Endothelial cell of umbilical vein (primary cell): ENCODE data around the gene TMEM120B. TPM values are rescaled to one million over a fixed set of nuclear protein-coding genes. Genes with fewer than 3 reads are reported as not detected.

Source experiments
- BruUV-seq: library from RNA; stranded (reverse); fragments of 400-500 nt; replicated peaks from 2 replicates; lab custom pipeline; 2021; lab: Mats Ljungman, UMichigan
- CTCF ChIA-PET: fragments of 300-600, 350-600 bp; sonication (Branson Sonifier 250); formaldehyde crosslinking; loops from one replicate; lab custom pipeline; 2021; ENCODE audit warnings: antibody characterized with exemption, inconsistent platforms; lab: Charles Lee
- POLR2A ChIA-PET: fragments of 300-600, 350-600 bp; sonication (Branson Sonifier 250); formaldehyde crosslinking; loops from one replicate; lab custom pipeline; 2021; ENCODE audit warnings: antibody characterized with exemption, inconsistent platforms; lab: Charles Lee
- DNase-seq: peaks from one replicate; pipeline ENCODE4 v3.0.0-alpha.2; 2011; ENCODE audit warnings: low read depth, low spot score
- FAIRE-seq: peaks from 2 replicates; lab custom pipeline; 2011; peaks lifted over from hg19 to GRCh38; lab: Jason Lieb, UNC
- H2AFZ ChIP-seq: 2 replicates; pipeline ENCODE4 v1.6.0; 2012; ENCODE audit warnings: low read depth, low read length, control low read depth, inconsistent platforms
- H3K27ac ChIP-seq: 2 replicates; pipeline ENCODE4 v1.5.1; 2011; ENCODE audit warnings: low read depth, mild to moderate bottlenecking, control low read depth, low read length, moderate library complexity; ENCODE audit not compliant: insufficient read depth
- H3K27me3 ChIP-seq, 2 experiments: 2 replicates each; pipeline versions ENCODE4 v1.6.0 to v1.6.1; 2011; ENCODE audit warnings: low read length in 2 of 2, mixed read lengths in 1 of 2; ENCODE audit not compliant: control insufficient read depth in 2 of 2, insufficient read depth in 2 of 2
- H3K36me3 ChIP-seq, 2 experiments: 2 replicates in 1 of 2; 3 replicates in 1 of 2; pipeline ENCODE4 v1.5.1; 2011; ENCODE audit warnings: low read length in 2 of 2, mild to moderate bottlenecking in 1 of 2, moderate library complexity in 1 of 2; ENCODE audit not compliant: control insufficient read depth in 2 of 2, insufficient read depth in 2 of 2; ENCODE audit errors: extremely low read depth in 1 of 2
- H3K4me1 ChIP-seq: 3 replicates; pipeline ENCODE4 v1.5.1; 2011; ENCODE audit warnings: mild to moderate bottlenecking, low read length; ENCODE audit not compliant: control insufficient read depth, insufficient read depth; ENCODE audit errors: extremely low read depth
- H3K4me2 ChIP-seq: 2 replicates; pipeline ENCODE4 v1.6.1; 2011; ENCODE audit warnings: low read length, control low read depth, mixed read lengths; ENCODE audit not compliant: insufficient read depth
- H3K4me3 ChIP-seq, 3 experiments: fragments of 200-600 bp in 1 of 3; sonication (generic), shearing (Covaris generic) in 1 of 3; replicated peaks in 1 of 3; 2 replicates each; pipeline ENCODE4 v1.5.1; 2011 to 2016; ENCODE audit warnings: control low read depth in 3 of 3, low read length in 3 of 3, mild to moderate bottlenecking in 2 of 3, inconsistent platforms in 1 of 3, low read depth in 1 of 3, moderate library complexity in 1 of 3; ENCODE audit not compliant: insufficient read depth in 1 of 3
- H3K79me2 ChIP-seq: 2 replicates; pipeline ENCODE4 v1.6.0; 2012; ENCODE audit warnings: low read length, inconsistent platforms; ENCODE audit not compliant: control insufficient read depth, insufficient read depth
- H3K9ac ChIP-seq: replicated peaks from 2 replicates; pipeline ENCODE3; 2011; ENCODE audit warnings: low read length, control low read depth; ENCODE audit not compliant: insufficient read depth; ENCODE audit errors: extremely low read depth
- H3K9me1 ChIP-seq: replicated peaks from 3 replicates; pipeline ENCODE4 v1.6.0; 2011; ENCODE audit warnings: mild to moderate bottlenecking, low read length; ENCODE audit not compliant: control insufficient read depth, insufficient read depth; ENCODE audit errors: extremely low read depth
- H3K9me3 ChIP-seq: replicated peaks from 2 replicates; pipeline ENCODE4 v1.5.1; 2012; ENCODE audit warnings: low read length, inconsistent platforms; ENCODE audit not compliant: control insufficient read depth, insufficient read depth
- H4K20me1 ChIP-seq: replicated peaks from 2 replicates; pipeline ENCODE3; 2011; ENCODE audit warnings: mild to moderate bottlenecking, low read length; ENCODE audit not compliant: control insufficient read depth, insufficient read depth; ENCODE audit errors: extremely low read depth
- EZH2 ChIP-seq: IDR thresholded peaks from 2 replicates; pipeline ENCODE4 v1.6.1; 2012; ENCODE audit warnings: borderline replicate concordance, low read depth, mild to moderate bottlenecking, moderate library complexity, low read length, inconsistent platforms; ENCODE audit not compliant: severe bottlenecking
- FOS ChIP-seq: IDR thresholded peaks from 2 replicates; pipeline ENCODE4 v1.6.1; 2011; ENCODE audit warnings: mild to moderate bottlenecking, low read length, moderate library complexity, borderline replicate concordance; ENCODE audit not compliant: insufficient read depth
- GATA2 ChIP-seq: IDR thresholded peaks from 2 replicates; pipeline ENCODE4 v1.7.0; 2011; ENCODE audit warnings: low read depth, mild to moderate bottlenecking, moderate library complexity, mixed read lengths, low read length; ENCODE audit not compliant: insufficient read length, insufficient read depth
- JUN ChIP-seq: IDR thresholded peaks from 2 replicates; pipeline ENCODE4 v1.6.1; 2011; ENCODE audit warnings: borderline replicate concordance, low read depth; ENCODE audit not compliant: insufficient read length, insufficient read depth
- MYC ChIP-seq: IDR thresholded peaks from one replicate; pipeline ENCODE4 v1.6.1; 2011; ENCODE audit warnings: mild to moderate bottlenecking, low read depth, low read length
- POLR2A ChIP-seq: IDR thresholded peaks from 2 replicates; pipeline ENCODE4 v1.6.1; 2012; ENCODE audit warnings: low read depth, mild to moderate bottlenecking, control low read depth, low read length
- POLR2AphosphoS5 ChIP-seq: IDR thresholded peaks from 2 replicates; pipeline ENCODE4 v1.6.1; 2012; ENCODE audit warnings: low read depth, mild to moderate bottlenecking, control low read depth, low read length, moderate library complexity; ENCODE audit not compliant: insufficient read depth
- dilution Hi-C: fragments of 300-500 bp; cut with MboI; formaldehyde crosslinking; loops from one replicate; pipeline ENCODE4 v1.15.0; 2019; ENCODE audit warnings: low sequenced_read_pairs; ENCODE audit not compliant: extremely low pct_ligation_motif_present
- intact Hi-C: fragments of 100-400 bp; cut with micrococcal nuclease; formaldehyde crosslinking; loops from one replicate; pipeline ENCODE4 v1.10.0; 2022
- polyA plus RNA-seq, 4 experiments: library from polyadenylated mRNA; depleted of rRNA in 3 of 4; stranded (reverse) in 3 of 4; unstranded in 1 of 4; fragments of >200 nt; gene quantifications; 2 replicates each; pipeline versions ENCODE4 v1.2.1 to v1.2.3, GENCODE V29; 2011 to 2012; ENCODE audit warnings: missing spikeins in 1 of 4
- total RNA-seq: library from RNA; stranded (reverse); gene quantifications from 2 replicates; pipeline ENCODE4 v1.2.3, GENCODE V29; 2021
- TF ChIP-seq, protein P1 (sequence below): IDR thresholded peaks from 2 replicates; pipeline ENCODE4 v1.6.1; 2011; ENCODE audit not compliant: insufficient read depth, insufficient read length
- TF ChIP-seq, protein P2 (sequence below), 2 donors: IDR thresholded peaks; 1 replicate in 1 of 2; 2 replicates in 1 of 2; pipeline ENCODE4 v1.5.1; 2011; ENCODE audit warnings: low read length in 2 of 2, mild to moderate bottlenecking in 2 of 2, moderate library complexity in 2 of 2, control low read depth in 1 of 2, inconsistent platforms in 1 of 2, low read depth in 1 of 2; ENCODE audit not compliant: insufficient read depth in 1 of 2; ENCODE audit errors: extremely low read depth in 1 of 2

TMEM120B gene
- total and polyA plus RNA-seq, 2 donors (not counting 3 experiments of a cell fraction or from before 2014, with no cell fraction given) = 10.4 to 12.8 TPM

DNA sequence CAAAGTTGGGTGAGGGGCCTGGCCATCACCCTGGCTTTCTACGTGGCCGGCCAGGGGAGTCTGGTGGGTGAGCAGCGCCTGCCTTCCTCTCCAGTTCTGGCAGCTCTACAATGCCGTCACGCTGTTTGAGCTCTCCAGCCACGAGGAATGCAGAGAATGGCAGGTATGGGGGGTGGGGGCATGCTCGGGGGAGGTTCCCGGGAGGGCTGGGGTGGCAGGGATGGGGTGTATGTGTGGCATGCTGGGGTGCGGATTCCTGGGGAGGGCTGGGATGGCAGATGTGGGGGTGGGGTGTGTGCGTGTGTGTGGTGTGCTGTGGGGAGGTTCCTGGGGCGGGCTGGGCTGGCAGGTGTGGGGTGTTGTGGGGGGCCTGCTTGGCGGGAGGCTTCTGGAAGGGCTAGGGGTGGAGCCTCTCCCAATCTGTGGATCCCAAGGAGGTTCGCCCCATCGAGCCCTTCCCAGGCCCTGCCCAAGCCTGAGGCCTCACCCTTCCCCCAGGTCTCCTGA is 62.5 kb downstream of the TMEM120B start:
- dilution Hi-C loops (no loop called here), intact Hi-C loops (loop anchor here (10.0 kb wide), 1 partner anchor 280 kb away; no protein-coding TSS in a partner anchor)
- BruUV-seq = no TSS peak
- Histone ChIP-seq H3K9ac (no peak overlapping the region), H3K4me1 (no peaks in the 10 kb centered on the region), H3K4me3 (no peak overlapping the region), H3K36me3 (no peaks in the 10 kb centered on the region), H3K9me3 (no peaks in the 10 kb centered on the region), H3K9me1 (no peaks in the 10 kb centered on the region), H3K27ac (no peak overlapping the region), H3K4me2 (no peak overlapping the region), H3K79me2 (no peaks in the 10 kb centered on the region), H3K27me3 (no peaks in the 10 kb centered on the region), H4K20me1 (no peaks in the 10 kb centered on the region), H2AFZ (no peak overlapping the region)
- DNase-seq = no peak
- POLR2A ChIA-PET = interaction anchor here (0.7 kb wide), 1 partner anchor 14 kb away, joined by 10 read pairs; no protein-coding TSS in a partner anchor
- CTCF ChIA-PET = interaction anchor here (0.6 to 4.1 kb wide), 7 partner anchors 9 to 118 kb away, joined by 3 to 23 read pairs (median 5); partner anchors contain the start of gene RHOF
- FAIRE-seq = no peak
- no peak for TF ChIP-seq EZH2
- TF ChIP-seq, protein P1, sequence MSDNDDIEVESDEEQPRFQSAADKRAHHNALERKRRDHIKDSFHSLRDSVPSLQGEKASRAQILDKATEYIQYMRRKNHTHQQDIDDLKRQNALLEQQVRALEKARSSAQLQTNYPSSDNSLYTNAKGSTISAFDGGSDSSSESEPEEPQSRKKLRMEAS = no peak
- TF ChIP-seq JUN = no peak

DNA sequence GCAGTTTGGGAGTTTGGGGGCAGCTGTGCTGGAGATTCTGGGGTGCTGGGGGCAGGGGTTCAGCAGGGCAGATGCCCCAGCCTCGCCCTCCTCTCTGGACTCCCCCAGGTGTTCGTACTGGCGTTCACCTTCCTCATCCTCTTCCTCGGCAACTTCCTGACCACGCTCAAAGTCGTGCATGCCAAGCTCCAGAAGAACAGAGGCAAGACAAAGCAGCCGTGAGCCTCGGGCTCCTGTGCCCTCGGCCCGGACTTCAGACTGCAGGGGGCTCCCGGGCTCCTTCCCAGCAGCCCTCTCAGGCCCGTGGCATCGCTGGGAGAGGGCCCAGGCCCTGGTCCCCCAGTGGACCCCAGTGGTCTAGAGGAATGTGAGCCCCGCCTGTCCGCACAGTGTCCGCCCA is 62.9 kb downstream of the TMEM120B start:
- dilution Hi-C loops = no loop called here

More for the DNA sequence above, 62.9 kb downstream of the TMEM120B start:
- Histone ChIP-seq H3K9me3 (no peaks in the 10 kb centered on the region), H3K27me3 (no peaks in the 10 kb centered on the region), H4K20me1 (no peaks in the 10 kb centered on the region), H3K4me3 (no peak overlapping the region), H3K9me1 (no peaks in the 10 kb centered on the region), H3K4me1 (no peaks in the 10 kb centered on the region), H3K9ac (no peak overlapping the region), H3K27ac (no peak overlapping the region), H3K79me2 (no peaks in the 10 kb centered on the region), H3K4me2 (no peak overlapping the region), H2AFZ (no peak overlapping the region), H3K36me3 (no peaks in the 10 kb centered on the region)
- TF ChIP-seq GATA2 = no peak
- TF ChIP-seq, protein P1 = no peak
- no peak for TF ChIP-seq EZH2
- no peak for TF ChIP-seq POLR2A
- TF ChIP-seq JUN = no peak
- TF ChIP-seq, protein P2, sequence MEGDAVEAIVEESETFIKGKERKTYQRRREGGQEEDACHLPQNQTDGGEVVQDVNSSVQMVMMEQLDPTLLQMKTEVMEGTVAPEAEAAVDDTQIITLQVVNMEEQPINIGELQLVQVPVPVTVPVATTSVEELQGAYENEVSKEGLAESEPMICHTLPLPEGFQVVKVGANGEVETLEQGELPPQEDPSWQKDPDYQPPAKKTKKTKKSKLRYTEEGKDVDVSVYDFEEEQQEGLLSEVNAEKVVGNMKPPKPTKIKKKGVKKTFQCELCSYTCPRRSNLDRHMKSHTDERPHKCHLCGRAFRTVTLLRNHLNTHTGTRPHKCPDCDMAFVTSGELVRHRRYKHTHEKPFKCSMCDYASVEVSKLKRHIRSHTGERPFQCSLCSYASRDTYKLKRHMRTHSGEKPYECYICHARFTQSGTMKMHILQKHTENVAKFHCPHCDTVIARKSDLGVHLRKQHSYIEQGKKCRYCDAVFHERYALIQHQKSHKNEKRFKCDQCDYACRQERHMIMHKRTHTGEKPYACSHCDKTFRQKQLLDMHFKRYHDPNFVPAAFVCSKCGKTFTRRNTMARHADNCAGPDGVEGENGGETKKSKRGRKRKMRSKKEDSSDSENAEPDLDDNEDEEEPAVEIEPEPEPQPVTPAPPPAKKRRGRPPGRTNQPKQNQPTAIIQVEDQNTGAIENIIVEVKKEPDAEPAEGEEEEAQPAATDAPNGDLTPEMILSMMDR (IDR thresholded peaks at IDR 0.05; ENCODE audit: extremely low read depth in 1 of 2, insufficient read depth in 1 of 2, low read depth in 1 of 2, low read length in 2 of 2) = no peak
- no peak for TF ChIP-seq POLR2AphosphoS5
- no peak for TF ChIP-seq FOS
- TF ChIP-seq MYC = no peak
- intact Hi-C loops = loop anchor here (10.0 kb wide), 1 partner anchor 281 kb away; no protein-coding TSS in a partner anchor
- CTCF ChIA-PET = interaction anchor here (1.2 to 4.1 kb wide), 3 partner anchors 19 to 82 kb away, joined by 6 to 23 read pairs (median 19); partner anchors contain the start of gene RHOF
- FAIRE-seq (no peak), DNase-seq (no peak)
- BruUV-seq = no TSS peak
- POLR2A ChIA-PET = no interaction called here
